Measurements from ENCODE around the gene UNC93A. TPM values are rescaled to one million over a fixed set of nuclear protein-coding genes. Genes with fewer than 3 reads are reported as not detected.

UNC93A gene
- total RNA-seq, result not detected in 2 replicates

DNA sequence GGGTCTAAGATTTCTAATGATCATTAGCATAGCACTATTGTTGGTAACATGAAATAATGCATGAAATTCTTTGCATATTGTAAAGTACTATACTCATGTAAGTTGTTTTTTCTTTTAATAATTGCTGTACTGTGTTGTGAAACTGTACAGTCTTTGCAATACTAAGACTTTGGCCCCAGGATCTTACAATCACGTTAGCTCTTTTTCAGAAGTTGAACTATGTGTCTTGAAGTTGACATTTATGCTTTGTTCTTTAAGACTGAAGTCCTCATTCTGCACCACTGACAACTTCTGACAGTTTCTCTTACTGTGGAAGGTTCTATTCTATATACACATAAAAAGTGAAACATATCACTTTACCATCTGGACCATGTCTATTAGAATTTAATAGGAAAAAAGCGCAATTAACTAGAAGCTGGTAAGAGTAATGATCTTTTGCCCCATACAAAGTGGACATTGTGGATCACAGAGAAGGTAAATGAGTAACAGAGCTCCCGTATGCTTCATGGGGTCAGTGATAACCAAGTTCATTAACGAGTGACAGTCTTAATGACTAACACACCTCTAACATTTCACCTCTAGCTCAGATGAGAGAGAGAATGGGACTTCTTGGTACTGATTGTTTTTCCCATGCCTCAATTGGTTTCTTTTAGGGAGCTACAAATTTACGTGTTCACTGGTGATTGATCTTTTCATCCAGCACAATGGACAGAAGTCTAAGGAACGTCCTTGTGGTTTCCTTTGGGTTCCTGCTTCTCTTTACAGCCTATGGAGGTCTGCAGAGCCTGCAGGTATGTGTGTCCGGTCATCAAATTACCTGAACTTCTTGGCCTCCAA is at the start of gene UNC93A:
Gene UNC93A (plus strand): TSS at position 530 of the 837 bp plus-strand sequence. CDS start 175 bp downstream, at position 705.

Other genes starting within 250 kb of the UNC93A start
- not detected in 2 replicates for gene CCR6, start 168.2 kb upstream of the UNC93A start, total RNA-seq
- gene GPR31, start 133.3 kb upstream of the UNC93A start, total RNA-seq, result not detected in 2 replicates
- not detected in 2 replicates for gene TTLL2, start 33.8 kb downstream of the UNC93A start, total RNA-seq

All from bronchial smooth muscle cell (primary cell).